Naive thymus-derived CD4-positive, alpha-beta T cell (primary cell): ENCODE results near the gene TREH. TPM values are rescaled to one million over a fixed set of nuclear protein-coding genes. Genes with fewer than 3 reads are reported as not detected.

ENCODE experiments used
- ATAC-seq: fragments of 150-1000 bp; cut with Tn5 transposase; 2 replicates; pipeline ENCODE4 v1.10.0; 2021; ENCODE audit warnings: mild to moderate bottlenecking, moderate library complexity
- CTCF ChIA-PET: fragments of 350-600 bp; sonication (Branson Sonifier 250); formaldehyde crosslinking; loops from one replicate; lab custom pipeline; 2021; ENCODE audit warnings: antibody characterized with exemption; lab: Charles Lee
- POLR2A ChIA-PET: fragments of 350-600 bp; sonication (Branson Sonifier 250); formaldehyde crosslinking; loops from one replicate; lab custom pipeline; 2021; ENCODE audit warnings: antibody characterized with exemption, inconsistent platforms; lab: Charles Lee
- DNase-seq, 9 donors: peaks; one replicate each; pipeline versions ENCODE4 v3.0.0 to v3.0.0-alpha.2; 2020 to 2022; ENCODE audit warnings: mixed read lengths in 1 of 9
- H3K27ac ChIP-seq: one replicate; pipeline ENCODE4 v1.7.0; 2013; ENCODE audit warnings: mild to moderate bottlenecking, low read depth, low read length, moderate library complexity
- H3K27me3 ChIP-seq, 2 donors: one replicate each; pipeline ENCODE4 v1.7.0; 2013; ENCODE audit warnings: low read length in 2 of 2, mild to moderate bottlenecking in 2 of 2, moderate library complexity in 2 of 2; ENCODE audit not compliant: control insufficient read depth in 2 of 2, insufficient read depth in 2 of 2
- H3K36me3 ChIP-seq, 3 experiments: 1 replicate in 2 of 3; 2 replicates in 1 of 3; pipeline ENCODE4 v1.7.0; 2013; ENCODE audit warnings: low read length in 3 of 3, mild to moderate bottlenecking in 3 of 3, moderate library complexity in 1 of 3; ENCODE audit not compliant: insufficient read depth in 3 of 3, control insufficient read depth in 2 of 3
- H3K4me1 ChIP-seq, 2 donors: one replicate each; pipeline ENCODE4 v1.7.0; 2013; ENCODE audit warnings: low read length in 2 of 2, mild to moderate bottlenecking in 2 of 2, moderate library complexity in 1 of 2; ENCODE audit not compliant: control insufficient read depth in 2 of 2, insufficient read depth in 2 of 2
- H3K4me3 ChIP-seq: 2 replicates; pipeline ENCODE4 v1.7.0; 2013; ENCODE audit warnings: mild to moderate bottlenecking, low read length
- H3K9me3 ChIP-seq, 3 experiments: 1 replicate in 2 of 3; 2 replicates in 1 of 3; pipeline ENCODE4 v1.7.0; 2013; ENCODE audit warnings: low read length in 3 of 3; ENCODE audit not compliant: control insufficient read depth in 2 of 3
- H3K27ac Mint-ChIP-seq, 9 donors: one replicate each; pipeline ENCODE4 v1.8.0; 2020 to 2022; ENCODE audit warnings: mixed read lengths in 9 of 9, mild to moderate bottlenecking in 8 of 9, moderate library complexity in 5 of 9, inconsistent platforms in 2 of 9
- H3K27me3 Mint-ChIP-seq, 5 donors: one replicate each; pipeline ENCODE4 v1.8.0; 2021 to 2022; ENCODE audit warnings: mixed read lengths in 5 of 5, mild to moderate bottlenecking in 1 of 5
- H3K36me3 Mint-ChIP-seq, 5 donors: one replicate each; pipeline ENCODE4 v1.8.0; 2020 to 2022; ENCODE audit warnings: mixed read lengths in 5 of 5, mild to moderate bottlenecking in 3 of 5, inconsistent platforms in 1 of 5
- H3K4me1 Mint-ChIP-seq, 7 donors: one replicate each; pipeline ENCODE4 v1.8.0; 2020 to 2022; ENCODE audit warnings: mixed read lengths in 7 of 7, mild to moderate bottlenecking in 3 of 7, inconsistent platforms in 1 of 7
- H3K4me3 Mint-ChIP-seq, 10 donors: one replicate each; pipeline ENCODE4 v1.8.0; 2020 to 2022; ENCODE audit warnings: mild to moderate bottlenecking in 10 of 10, mixed read lengths in 10 of 10, moderate library complexity in 6 of 10, inconsistent platforms in 2 of 10
- H3K9me3 Mint-ChIP-seq, 11 donors: one replicate each; pipeline ENCODE4 v1.8.0; 2020 to 2022; ENCODE audit warnings: mixed read lengths in 11 of 11, mild to moderate bottlenecking in 4 of 11, inconsistent platforms in 1 of 11, moderate library complexity in 1 of 11
- intact Hi-C, 2 donors: fragments of 100-400 bp; cut with micrococcal nuclease; formaldehyde crosslinking; loops; one replicate each; pipeline ENCODE4 v1.15.1; 2023
- polyA plus RNA-seq, 2 donors: library from polyadenylated mRNA; unstranded; fragments of 300-500 nt; fragmentation: Illumina TruSeq; gene quantifications; one replicate each; pipeline ENCODE4 v1.2.3, GENCODE V29; 2021
- total RNA-seq, 6 experiments: library from RNA in 5 of 6; stranded (reverse) in 5 of 6; gene quantifications; 1 replicate in 5 of 6; 2 replicates in 1 of 6; pipeline ENCODE4 v1.2.3 and lab custom pipeline; 2021 to 2026

The TREH gene
- total and polyA plus RNA-seq, 7 experiments from 2014 or later: not detected

GRCh38 chr11:118660681-118661424 lies 18.6 kb downstream of the TREH start:
- peaks cover 0 to 12% (median 6%) of the 10 kb centered on the region in 7 donors for H3K4me1 Mint-ChIP-seq
- H3K27me3 Mint-ChIP-seq: no peaks in the 10 kb centered on the region
- Histone ChIP-seq H3K9me3 (no peaks in the 10 kb centered on the region), H3K4me1 (peaks cover 0 to 7% of the 10 kb centered on the region in 2 donors), H3K27me3 (no peaks in the 10 kb centered on the region), H3K4me3 (no peak overlapping the region), H3K36me3 (no peaks in the 10 kb centered on the region), H3K27ac (no peak overlapping the region)
- no peak overlapping the region for H3K4me3 Mint-ChIP-seq
- no peak overlapping the region for H3K27ac Mint-ChIP-seq
- ChIA-PET POLR2A (no interaction called here), CTCF (interaction anchor here (0.8 to 1.0 kb wide), 3 partner anchors 29 to 216 kb away, joined by 3 to 4 read pairs (median 3); no protein-coding TSS in a partner anchor)
- no peak for DNase-seq
- intact Hi-C loops: no loop called here
- no peak for ATAC-seq
- no peaks in the 10 kb centered on the region for H3K36me3 Mint-ChIP-seq
- no peaks in the 10 kb centered on the region for H3K9me3 Mint-ChIP-seq

- no peak overlapping the region for H3K4me3 ChIP-seq
- CTCF ChIA-PET: interaction anchor here (0.8 to 1.0 kb wide), 4 partner anchors 20 to 297 kb away, joined by 3 to 4 read pairs (median 4); no protein-coding TSS in a partner anchor
- H3K27me3 ChIP-seq: no peaks in the 10 kb centered on the region
- ATAC-seq (no peak), DNase-seq (no peak)
- Mint-ChIP-seq H3K4me3 (peak overlapping the region in 2 of 10 donors; percentile 38 to 56), H3K27me3 (no peaks in the 10 kb centered on the region), H3K9me3 (no peaks in the 10 kb centered on the region), H3K36me3 (no peaks in the 10 kb centered on the region), H3K27ac (no peak overlapping the region), H3K4me1 (peaks cover 0 to 12% (median 6%) of the 10 kb centered on the region in 7 donors)
- intact Hi-C loops: loop anchor here (1.0 to 5.0 kb wide), 8 partner anchors 29 to 515 kb away; partner anchors contain the start of gene UPK2 (in 2 of the 2)
- no peaks in the 10 kb centered on the region for H3K36me3 ChIP-seq
- H3K27ac ChIP-seq: no peak overlapping the region
- POLR2A ChIA-PET: no interaction called here
- H3K9me3 ChIP-seq: no peaks in the 10 kb centered on the region
- peaks cover 0 to 7% of the 10 kb centered on the region in 2 donors for H3K4me1 ChIP-seq
Observed at GRCh38 chr11:118659953-118660680, 19.3 kb downstream of the TREH start.

DNA sequence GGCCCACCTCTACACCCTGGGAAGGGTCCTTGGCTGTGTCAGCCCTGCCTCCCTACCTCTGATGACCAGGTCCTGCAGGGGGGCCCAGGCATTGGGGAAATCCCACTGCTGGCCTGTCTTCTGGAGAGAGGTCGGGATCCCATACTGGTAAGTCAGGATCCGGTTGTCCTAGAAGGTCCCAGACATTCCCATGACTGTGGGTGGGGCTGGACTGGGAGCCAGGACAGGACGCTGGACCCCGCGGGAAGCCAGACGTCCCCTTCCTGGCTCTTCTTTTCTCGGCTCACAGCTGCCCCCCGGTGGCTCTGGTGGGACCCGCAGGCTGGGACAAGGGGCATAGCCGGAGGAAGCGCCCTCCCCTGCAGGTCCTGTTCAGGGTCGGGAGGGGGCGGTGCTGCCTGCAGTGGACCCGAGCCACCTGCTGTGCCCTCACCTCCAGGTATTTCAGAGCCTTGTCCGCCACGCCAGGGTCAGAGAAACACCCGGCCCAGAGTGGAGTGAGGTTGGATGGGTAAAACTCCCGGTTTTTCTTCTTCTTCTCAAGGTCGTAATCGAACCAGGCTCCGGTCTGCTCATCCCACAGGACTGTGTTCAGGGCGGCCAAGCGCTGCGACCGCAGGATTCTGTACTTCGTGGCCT lies 20.0 kb downstream of the TREH start:
- ChIA-PET CTCF (interaction anchor here (1.0 kb wide), 2 partner anchors 19 to 298 kb away, joined by 3 to 4 read pairs; no protein-coding TSS in a partner anchor), POLR2A (no interaction called here)
- peak; percentile 75 to 88 (median 84) for DNase-seq
- ATAC-seq: peak; percentile 99
- peaks cover 0 to 7% of the 10 kb centered on the region in 2 donors for H3K4me1 ChIP-seq
- H3K27ac ChIP-seq: no peak overlapping the region
- no peaks in the 10 kb centered on the region for H3K27me3 Mint-ChIP-seq
- H3K9me3 Mint-ChIP-seq: no peaks in the 10 kb centered on the region
- H3K36me3 Mint-ChIP-seq: no peaks in the 10 kb centered on the region
- H3K4me3 ChIP-seq: no peak overlapping the region
- intact Hi-C loops: loop anchor here (1.0 to 5.0 kb wide), 8 partner anchors 29 to 514 kb away; partner anchors contain the start of gene UPK2 (in 2 of the 2)
- H3K36me3 ChIP-seq: no peaks in the 10 kb centered on the region
- H3K27me3 ChIP-seq: no peaks in the 10 kb centered on the region
- no peaks in the 10 kb centered on the region for H3K9me3 ChIP-seq
- peaks cover 0 to 12% (median 6%) of the 10 kb centered on the region in 7 donors for H3K4me1 Mint-ChIP-seq
- H3K4me3 Mint-ChIP-seq: peak overlapping the region in 2 of 10 donors; percentile 56 to 64
- peak overlapping the region in 1 of 9 donors; percentile 1 for H3K27ac Mint-ChIP-seq

DNA sequence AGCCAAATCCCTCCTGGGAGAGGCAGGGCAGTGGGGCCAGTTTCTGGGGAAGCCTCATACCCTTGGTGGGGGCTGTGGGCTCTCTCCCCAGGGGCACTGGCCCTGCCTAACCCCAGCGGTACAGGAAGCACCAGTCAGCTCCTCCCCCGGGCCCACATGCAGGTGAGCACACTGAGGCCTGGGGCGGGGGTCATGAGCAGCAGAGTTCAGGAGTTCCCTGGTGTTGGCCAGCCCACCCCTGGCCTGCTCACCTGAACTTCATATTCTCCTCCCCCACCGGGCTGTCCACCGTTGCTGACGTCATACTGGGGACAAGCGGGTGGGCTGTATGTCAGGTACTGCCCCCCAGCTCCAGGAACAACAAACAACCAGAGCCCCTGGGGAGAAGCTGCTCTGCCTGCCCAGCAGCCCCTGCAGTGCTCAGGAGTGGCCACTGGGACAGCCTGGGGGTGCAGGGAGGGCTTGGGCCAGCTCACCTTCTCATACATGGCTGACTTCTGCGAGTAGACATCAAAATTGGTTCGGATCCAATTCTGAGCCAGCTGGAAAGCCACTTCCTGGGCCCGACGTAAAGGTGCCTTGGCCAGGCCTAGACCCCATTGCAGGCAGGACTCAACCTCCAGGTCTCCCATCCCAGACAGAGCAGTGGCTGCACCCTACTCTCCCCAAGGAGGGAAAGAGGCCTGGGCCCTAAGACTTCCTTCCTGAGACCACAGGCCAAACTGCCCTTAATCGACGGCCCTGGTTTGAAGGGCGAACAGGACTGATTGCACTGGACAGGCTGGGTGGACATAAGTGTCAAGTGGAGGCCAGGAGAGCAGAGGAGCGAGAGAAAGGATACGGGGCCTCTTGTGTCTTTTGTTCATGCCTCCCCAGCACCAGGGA lies 20.8 kb downstream of the TREH start:
- Mint-ChIP-seq H3K27me3 (no peaks in the 10 kb centered on the region), H3K27ac (peak overlapping the region in 1 of 9 donors; percentile 1), H3K4me3 (peak overlapping the region in 1 of 10 donors; percentile 64), H3K36me3 (no peaks in the 10 kb centered on the region), H3K4me1 (peaks cover 0 to 12% (median 5%) of the 10 kb centered on the region in 7 donors), H3K9me3 (no peaks in the 10 kb centered on the region)
- Histone ChIP-seq H3K9me3 (no peaks in the 10 kb centered on the region), H3K36me3 (no peaks in the 10 kb centered on the region), H3K27ac (no peak overlapping the region), H3K4me1 (peaks cover 0 to 7% of the 10 kb centered on the region in 2 donors), H3K27me3 (no peaks in the 10 kb centered on the region), H3K4me3 (no peak overlapping the region)
- intact Hi-C loops: loop anchor here (1.0 to 5.0 kb wide), 8 partner anchors 30 to 513 kb away; partner anchors contain the start of gene UPK2 (in 2 of the 2)
- POLR2A ChIA-PET: no interaction called here
- no peak for DNase-seq
- CTCF ChIA-PET: interaction anchor here (0.8 to 1.6 kb wide), 3 partner anchors 18 to 117 kb away, joined by 3 to 4 read pairs (median 4); no protein-coding TSS in a partner anchor
- ATAC-seq: no peak

GRCh38 chr11:118657709-118658428 lies 21.6 kb downstream of the TREH start:
- Histone ChIP-seq H3K4me3 (no peak overlapping the region), H3K4me1 (peaks cover 0 to 7% of the 10 kb centered on the region in 2 donors), H3K27me3 (no peaks in the 10 kb centered on the region), H3K36me3 (no peaks in the 10 kb centered on the region), H3K9me3 (no peaks in the 10 kb centered on the region), H3K27ac (no peak overlapping the region)
- H3K27ac Mint-ChIP-seq: peak overlapping the region in 1 of 9 donors; percentile 67
- no peak overlapping the region for H3K4me3 Mint-ChIP-seq
- ChIA-PET POLR2A (no interaction called here), CTCF (interaction anchor here (0.8 to 1.6 kb wide), 3 partner anchors 9 to 118 kb away, joined by 3 to 4 read pairs (median 3); no protein-coding TSS in a partner anchor)
- no peaks in the 10 kb centered on the region for H3K36me3 Mint-ChIP-seq
- DNase-seq (no peak), ATAC-seq (no peak)
- no peaks in the 10 kb centered on the region for H3K27me3 Mint-ChIP-seq
- H3K4me1 Mint-ChIP-seq: peaks cover 1 to 14% (median 8%) of the 10 kb centered on the region in 7 donors
- no peaks in the 10 kb centered on the region for H3K9me3 Mint-ChIP-seq
- intact Hi-C loops: loop anchor here (2.0 to 5.0 kb wide), 3 partner anchors 31 to 47 kb away; no protein-coding TSS in a partner anchor
